ENCODE data around the gene HSD11B2.

The HSD11B2 gene

GRCh38 chr16:67477960-67478554 is 47.1 kb downstream of the HSD11B2 start:
- H3K36me3 Mint-ChIP-seq (ENCODE audit: low read depth) = peaks cover 34% of the 10 kb centered on the region
- no peaks in the 10 kb centered on the region for H3K9me3 Mint-ChIP-seq
- DNase-seq = no peak
- H3K27ac Mint-ChIP-seq = no peak overlapping the region
- no peak overlapping the region for H3K4me3 Mint-ChIP-seq
- H3K27me3 Mint-ChIP-seq = no peaks in the 10 kb centered on the region
- H3K4me1 Mint-ChIP-seq (ENCODE audit: low read depth) = peaks cover 50% of the 10 kb centered on the region

DNA sequence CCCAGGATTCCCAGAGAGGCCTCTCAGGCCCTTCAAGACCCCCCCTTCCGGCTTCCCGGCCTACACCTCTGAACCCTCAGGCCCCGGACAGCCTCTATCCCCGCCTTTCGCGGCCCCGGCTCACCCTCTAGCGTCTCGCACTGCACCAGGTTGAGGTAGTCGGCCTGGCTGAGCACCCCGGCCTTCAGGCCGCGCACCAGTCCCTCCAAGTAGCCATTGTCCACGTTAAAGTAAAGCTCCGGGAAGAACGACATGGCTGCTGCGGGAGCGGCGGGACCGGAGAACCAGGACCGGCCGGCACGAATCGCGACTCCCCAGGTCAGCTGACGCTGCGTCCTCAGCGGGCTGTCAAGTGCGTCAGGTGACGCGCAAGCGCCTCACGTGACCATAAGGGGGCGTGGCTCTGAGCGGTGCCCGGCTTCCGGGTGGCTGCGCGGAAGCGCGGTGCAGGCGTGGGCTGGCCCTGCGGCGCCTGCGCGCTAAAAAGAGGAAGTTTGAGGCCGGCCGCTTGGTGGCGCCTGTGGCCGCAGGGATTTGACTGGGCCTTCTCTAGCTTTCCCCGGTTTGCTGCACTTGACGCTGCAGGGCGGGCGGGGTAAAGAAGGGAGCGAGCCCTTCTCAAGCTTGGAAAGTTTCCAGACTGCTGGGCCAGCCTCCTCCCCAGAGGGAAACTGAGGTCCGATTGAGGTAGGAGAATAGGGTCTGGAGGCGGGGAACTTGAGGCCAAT is 50.1 kb downstream of the HSD11B2 start, which contains the start of gene ATP6V0D1:
TSS of gene ATP6V0D1 (minus strand) at position 325 of the 728 bp plus-strand sequence. CDS start at position 254, 71 bp downstream.
- Mint-ChIP-seq H3K4me3 (peak within 1 kb of the TSS; percentile 100), H3K4me1 (ENCODE audit: low read depth) (peaks cover 47% of the 10 kb centered on the region), H3K9me3 (no peaks in the 10 kb centered on the region), H3K27ac (peak within 1 kb of the TSS; percentile 99), H3K36me3 (ENCODE audit: low read depth) (peaks cover 54% of the 10 kb centered on the region), H3K27me3 (no peaks in the 10 kb centered on the region)
- peak; percentile 99 for DNase-seq

DNA sequence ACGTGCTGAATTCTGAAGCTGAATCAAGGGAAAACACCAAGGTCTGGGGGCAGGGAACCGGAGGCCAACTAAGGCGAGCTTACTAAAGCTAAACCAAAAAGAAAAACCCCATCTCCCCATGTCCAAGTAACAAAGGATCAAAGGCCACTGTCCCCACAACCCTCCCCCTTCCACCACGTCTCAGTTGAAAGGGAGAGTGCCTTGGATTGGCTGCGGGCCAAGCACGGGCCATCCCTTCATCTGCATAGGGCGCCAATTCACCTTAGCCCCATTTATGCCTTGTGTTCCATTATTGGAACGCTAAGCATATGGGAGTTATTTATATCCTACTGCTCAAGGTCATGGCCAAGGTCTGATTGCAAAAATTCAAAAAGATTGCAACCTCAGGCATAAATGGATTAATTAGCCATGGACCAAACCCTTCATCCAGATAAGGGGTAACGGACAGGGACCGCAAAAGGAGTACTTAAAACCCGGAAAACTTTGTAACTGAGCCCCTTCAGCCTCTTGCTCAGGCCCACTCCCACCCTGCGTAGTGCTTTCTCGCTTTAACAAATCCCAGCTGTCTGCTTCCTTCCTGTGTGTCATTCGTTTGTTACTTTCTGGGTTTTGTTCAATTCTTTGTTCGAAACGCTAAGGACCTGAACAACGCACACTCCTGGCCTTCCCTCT is 50.8 kb downstream of the HSD11B2 start:
- no peaks in the 10 kb centered on the region for H3K9me3 Mint-ChIP-seq
- no peak for DNase-seq
- H3K4me1 Mint-ChIP-seq (ENCODE audit: low read depth) = peaks cover 41% of the 10 kb centered on the region
- H3K27ac Mint-ChIP-seq = peak overlapping the region; percentile 99
- H3K4me3 Mint-ChIP-seq = peak overlapping the region; percentile 100
- peaks cover 54% of the 10 kb centered on the region for H3K36me3 Mint-ChIP-seq (ENCODE audit: low read depth)
- no peaks in the 10 kb centered on the region for H3K27me3 Mint-ChIP-seq

- peak; percentile 55 for DNase-seq
- peaks cover 41% of the 10 kb centered on the region for H3K4me1 Mint-ChIP-seq (ENCODE audit: low read depth)
- peaks cover 53% of the 10 kb centered on the region for H3K36me3 Mint-ChIP-seq (ENCODE audit: low read depth)
- H3K9me3 Mint-ChIP-seq = no peaks in the 10 kb centered on the region
- peak overlapping the region; percentile 100 for H3K4me3 Mint-ChIP-seq
- H3K27ac Mint-ChIP-seq = peak overlapping the region; percentile 99
- H3K27me3 Mint-ChIP-seq = no peaks in the 10 kb centered on the region
Observed at GRCh38 chr16:67482233-67482924, 51.5 kb downstream of the HSD11B2 start.

- peaks cover 40% of the 10 kb centered on the region for H3K4me1 Mint-ChIP-seq (ENCODE audit: low read depth)
- peaks cover 51% of the 10 kb centered on the region for H3K36me3 Mint-ChIP-seq (ENCODE audit: low read depth)
- no peaks in the 10 kb centered on the region for H3K27me3 Mint-ChIP-seq
- H3K4me3 Mint-ChIP-seq = peak within 1 kb of the TSS; percentile 100
- peak within 1 kb of the TSS; percentile 99 for H3K27ac Mint-ChIP-seq
- no peak for DNase-seq
- H3K9me3 Mint-ChIP-seq = no peaks in the 10 kb centered on the region
Observed at GRCh38 chr16:67483150-67483549, 52.2 kb downstream of the HSD11B2 start, which contains the start of gene AGRP. Gene AGRP (minus strand): TSS chr16:67483547. CDS start chr16:67483398, 149 bp downstream.

GRCh38 chr16:67483731-67484525 is 53.0 kb downstream of the HSD11B2 start:
- H3K36me3 Mint-ChIP-seq (ENCODE audit: low read depth) = peaks cover 52% of the 10 kb centered on the region
- no peaks in the 10 kb centered on the region for H3K9me3 Mint-ChIP-seq
- peak overlapping the region; percentile 80 for H3K27ac Mint-ChIP-seq
- H3K27me3 Mint-ChIP-seq = no peaks in the 10 kb centered on the region
- no peak for DNase-seq
- peaks cover 36% of the 10 kb centered on the region for H3K4me1 Mint-ChIP-seq (ENCODE audit: low read depth)
- H3K4me3 Mint-ChIP-seq = peak overlapping the region; percentile 100

DNA sequence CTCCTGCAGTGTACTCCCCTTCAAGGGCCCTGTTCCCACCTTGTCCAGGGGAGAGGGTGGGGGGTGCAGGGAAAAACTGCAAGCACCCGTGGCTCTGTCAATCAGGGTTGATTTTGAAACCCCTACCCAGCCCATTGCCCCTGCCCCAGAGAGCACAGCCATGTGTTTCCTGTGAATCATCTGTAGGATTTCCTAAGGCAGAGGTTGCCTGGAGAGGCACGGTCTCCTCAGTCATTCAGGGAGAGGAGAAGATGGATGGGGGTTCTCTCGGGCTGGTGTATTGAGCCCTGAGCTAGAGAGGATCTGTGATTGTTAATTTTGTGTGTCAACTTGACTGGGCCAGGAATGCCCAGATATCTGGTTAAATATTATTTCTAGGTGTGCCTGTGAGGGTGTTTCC is 55.9 kb downstream of the HSD11B2 start:
- Mint-ChIP-seq H3K4me1 (ENCODE audit: low read depth) (peaks cover 28% of the 10 kb centered on the region), H3K4me3 (no peak overlapping the region), H3K36me3 (ENCODE audit: low read depth) (peaks cover 42% of the 10 kb centered on the region), H3K27ac (peak overlapping the region; percentile 50), H3K9me3 (no peaks in the 10 kb centered on the region), H3K27me3 (no peaks in the 10 kb centered on the region)
- DNase-seq = no peak
